ENCODE data around the gene CATSPERE.

- TF ChIP-seq, protein P1, sequence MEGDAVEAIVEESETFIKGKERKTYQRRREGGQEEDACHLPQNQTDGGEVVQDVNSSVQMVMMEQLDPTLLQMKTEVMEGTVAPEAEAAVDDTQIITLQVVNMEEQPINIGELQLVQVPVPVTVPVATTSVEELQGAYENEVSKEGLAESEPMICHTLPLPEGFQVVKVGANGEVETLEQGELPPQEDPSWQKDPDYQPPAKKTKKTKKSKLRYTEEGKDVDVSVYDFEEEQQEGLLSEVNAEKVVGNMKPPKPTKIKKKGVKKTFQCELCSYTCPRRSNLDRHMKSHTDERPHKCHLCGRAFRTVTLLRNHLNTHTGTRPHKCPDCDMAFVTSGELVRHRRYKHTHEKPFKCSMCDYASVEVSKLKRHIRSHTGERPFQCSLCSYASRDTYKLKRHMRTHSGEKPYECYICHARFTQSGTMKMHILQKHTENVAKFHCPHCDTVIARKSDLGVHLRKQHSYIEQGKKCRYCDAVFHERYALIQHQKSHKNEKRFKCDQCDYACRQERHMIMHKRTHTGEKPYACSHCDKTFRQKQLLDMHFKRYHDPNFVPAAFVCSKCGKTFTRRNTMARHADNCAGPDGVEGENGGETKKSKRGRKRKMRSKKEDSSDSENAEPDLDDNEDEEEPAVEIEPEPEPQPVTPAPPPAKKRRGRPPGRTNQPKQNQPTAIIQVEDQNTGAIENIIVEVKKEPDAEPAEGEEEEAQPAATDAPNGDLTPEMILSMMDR (IDR thresholded peaks at IDR 0.05; ENCODE audit: borderline replicate concordance, extremely low read depth, low read length, poor library complexity, severe bottlenecking) = no peak
- TF ChIP-seq EZH2 (IDR thresholded peaks at IDR 0.05; ENCODE audit: borderline replicate concordance, low read depth, low read length, severe bottlenecking) = no peak
These were observed 12.6 kb upstream of the CATSPERE start for GRCh38 chr1:244448279-244449036.

Measured in DND-41 (cell line).